Panc1 (cell line): Measurements from ENCODE around the gene CDH6. TPM values are rescaled to one million over a fixed set of nuclear protein-coding genes. Genes with fewer than 3 reads are reported as not detected.

ENCODE experiments used
- ATAC-seq: fragments of 200-7000 bp; cut with Tn5 transposase; 2 replicates; pipeline ENCODE4 v1.9.1; 2020; ENCODE audit warnings: mild to moderate bottlenecking, moderate library complexity
- BruUV-seq: library from RNA; stranded (reverse); fragments of 400-500 nt; replicated peaks from 2 replicates; lab custom pipeline; 2021; lab: Mats Ljungman, UMichigan
- CTCF ChIA-PET: fragments of 300-600 bp; sonication (Branson Sonifier 250); formaldehyde crosslinking; loops from one replicate; lab custom pipeline; 2022; ENCODE audit warnings: antibody characterized with exemption; lab: Charles Lee
- POLR2A ChIA-PET: fragments of 300-600 bp; sonication (Branson Sonifier 250); formaldehyde crosslinking; loops from one replicate; lab custom pipeline; 2022; ENCODE audit warnings: antibody characterized with exemption; lab: Charles Lee
- DNase-seq: peaks from one replicate; pipeline ENCODE4 v3.0.0-alpha.2; 2010; ENCODE audit warnings: low read depth, low spot score
- H3K27ac ChIP-seq: 2 replicates; pipeline ENCODE4 v1.5.1; 2011; ENCODE audit warnings: mild to moderate bottlenecking, low read length, inconsistent platforms
- H3K27me3 ChIP-seq: fragments of 200-500 bp; sonication (Bioruptor generic); 2 replicates; pipeline ENCODE4 v1.6.0; 2014; ENCODE audit warnings: low read length, inconsistent platforms; ENCODE audit not compliant: control insufficient read depth, insufficient read depth
- H3K36me3 ChIP-seq: fragments of 200-500 bp; sonication (Bioruptor generic); 2 replicates; pipeline ENCODE4 v1.5.1; 2014; ENCODE audit warnings: inconsistent platforms, mild to moderate bottlenecking, low read length, moderate library complexity; ENCODE audit not compliant: control insufficient read depth, insufficient read depth
- H3K4me1 ChIP-seq: 2 replicates; pipeline ENCODE4 v1.5.1; 2011; ENCODE audit warnings: inconsistent platforms, mild to moderate bottlenecking, low read length, moderate library complexity; ENCODE audit not compliant: control insufficient read depth, insufficient read depth
- H3K4me3 ChIP-seq, 2 experiments: 2 replicates each; pipeline ENCODE4 v1.5.1; 2011 to 2012; ENCODE audit warnings: low read depth in 2 of 2, low read length in 2 of 2, mild to moderate bottlenecking in 2 of 2, inconsistent platforms in 1 of 2, moderate library complexity in 1 of 2
- H3K9me3 ChIP-seq: fragments of 200-500 bp; sonication (Bioruptor generic); 2 replicates; pipeline ENCODE4 v1.5.1; 2014; ENCODE audit warnings: low read depth, mild to moderate bottlenecking, inconsistent platforms, low read length, moderate library complexity; ENCODE audit not compliant: control insufficient read depth, insufficient read depth
- POLR2AphosphoS5 ChIP-seq: IDR thresholded peaks from 2 replicates; pipeline ENCODE4 v1.6.1; 2012; ENCODE audit warnings: mild to moderate bottlenecking, low read depth, low read length, moderate library complexity
- SIN3A ChIP-seq: IDR thresholded peaks from 2 replicates; pipeline ENCODE4 v1.6.1; 2012; ENCODE audit warnings: low read depth, mild to moderate bottlenecking, low read length, moderate library complexity, borderline replicate concordance; ENCODE audit not compliant: insufficient read depth
- TCF7L2 ChIP-seq: IDR thresholded peaks from 2 replicates; pipeline ENCODE4 v1.6.1; 2011; ENCODE audit warnings: mild to moderate bottlenecking, low read depth, low read length, inconsistent platforms
- in situ Hi-C: cut with HindIII; loops from 2 replicates; pipeline ENCODE4 v1.10.0; 2016; ENCODE audit warnings: low sequenced_read_pairs, low pct_unique_long_range_greater_than_20kb
- intact Hi-C: fragments of 100-400 bp; cut with micrococcal nuclease; formaldehyde crosslinking; loops from one replicate; pipeline ENCODE4 v1.10.0; 2022; ENCODE audit not compliant: unreplicated experiment
- total RNA-seq: library from RNA; stranded (reverse); gene quantifications from one replicate; pipeline ENCODE4 v1.2.1, GENCODE V29; 2021; ENCODE audit not compliant: unreplicated experiment
- TF ChIP-seq, protein P1 (sequence below): fragments of 450-650 bp; IDR thresholded peaks from 2 replicates; pipeline ENCODE4 v1.5.1; 2017; ENCODE audit warnings: mild to moderate bottlenecking
- TF ChIP-seq, protein P2 (sequence below), 2 experiments: IDR thresholded peaks; 2 replicates each; pipeline ENCODE4 v1.6.1; 2011 to 2012; ENCODE audit warnings: low read depth in 2 of 2, control low read depth in 1 of 2, low read length in 1 of 2, mild to moderate bottlenecking in 1 of 2, moderate library complexity in 1 of 2; ENCODE audit not compliant: insufficient read depth in 1 of 2

CDH6 gene
- total RNA-seq, 1 experiment from 2014 or later = 0.36 TPM

DNA sequence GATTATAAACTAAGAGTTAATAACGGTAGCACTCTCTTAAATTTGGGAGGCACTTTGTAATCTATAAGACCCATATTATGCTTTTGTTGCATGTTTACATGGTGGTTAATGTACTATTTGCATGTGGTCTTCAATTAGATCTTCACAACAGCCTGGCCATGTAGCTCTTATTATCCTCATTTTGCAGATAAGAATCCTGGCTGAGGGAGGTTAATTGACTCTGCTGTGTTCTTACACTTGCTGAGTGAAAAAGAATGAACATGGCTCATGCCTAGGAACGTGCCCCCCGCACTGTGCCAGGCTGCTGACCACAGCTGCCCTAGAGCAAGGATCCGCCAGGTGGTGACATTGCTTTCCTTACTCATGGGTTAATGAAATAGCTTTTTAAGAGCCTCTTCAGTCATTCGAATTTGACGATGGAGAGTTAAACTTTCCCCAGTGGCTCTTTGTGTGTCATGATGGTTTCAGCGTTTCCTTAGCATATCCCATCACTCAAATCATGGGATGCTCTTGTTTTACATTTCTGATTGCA lies 97.9 kb downstream of the CDH6 start:
- no peaks in the 10 kb centered on the region for H3K36me3 ChIP-seq
- no peak overlapping the region for H3K27ac ChIP-seq
- intact Hi-C loops (no loop called here), in situ Hi-C loops (no loop called here)
- DNase-seq (no peak), ATAC-seq (no peak; the same call in 1 of the 2 replicates)
- no peak overlapping the region for H3K4me3 ChIP-seq
- H3K4me1 ChIP-seq = no peaks in the 10 kb centered on the region
- TF ChIP-seq, protein P1, sequence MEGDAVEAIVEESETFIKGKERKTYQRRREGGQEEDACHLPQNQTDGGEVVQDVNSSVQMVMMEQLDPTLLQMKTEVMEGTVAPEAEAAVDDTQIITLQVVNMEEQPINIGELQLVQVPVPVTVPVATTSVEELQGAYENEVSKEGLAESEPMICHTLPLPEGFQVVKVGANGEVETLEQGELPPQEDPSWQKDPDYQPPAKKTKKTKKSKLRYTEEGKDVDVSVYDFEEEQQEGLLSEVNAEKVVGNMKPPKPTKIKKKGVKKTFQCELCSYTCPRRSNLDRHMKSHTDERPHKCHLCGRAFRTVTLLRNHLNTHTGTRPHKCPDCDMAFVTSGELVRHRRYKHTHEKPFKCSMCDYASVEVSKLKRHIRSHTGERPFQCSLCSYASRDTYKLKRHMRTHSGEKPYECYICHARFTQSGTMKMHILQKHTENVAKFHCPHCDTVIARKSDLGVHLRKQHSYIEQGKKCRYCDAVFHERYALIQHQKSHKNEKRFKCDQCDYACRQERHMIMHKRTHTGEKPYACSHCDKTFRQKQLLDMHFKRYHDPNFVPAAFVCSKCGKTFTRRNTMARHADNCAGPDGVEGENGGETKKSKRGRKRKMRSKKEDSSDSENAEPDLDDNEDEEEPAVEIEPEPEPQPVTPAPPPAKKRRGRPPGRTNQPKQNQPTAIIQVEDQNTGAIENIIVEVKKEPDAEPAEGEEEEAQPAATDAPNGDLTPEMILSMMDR = peak; percentile 45
- TF ChIP-seq, protein P2, sequence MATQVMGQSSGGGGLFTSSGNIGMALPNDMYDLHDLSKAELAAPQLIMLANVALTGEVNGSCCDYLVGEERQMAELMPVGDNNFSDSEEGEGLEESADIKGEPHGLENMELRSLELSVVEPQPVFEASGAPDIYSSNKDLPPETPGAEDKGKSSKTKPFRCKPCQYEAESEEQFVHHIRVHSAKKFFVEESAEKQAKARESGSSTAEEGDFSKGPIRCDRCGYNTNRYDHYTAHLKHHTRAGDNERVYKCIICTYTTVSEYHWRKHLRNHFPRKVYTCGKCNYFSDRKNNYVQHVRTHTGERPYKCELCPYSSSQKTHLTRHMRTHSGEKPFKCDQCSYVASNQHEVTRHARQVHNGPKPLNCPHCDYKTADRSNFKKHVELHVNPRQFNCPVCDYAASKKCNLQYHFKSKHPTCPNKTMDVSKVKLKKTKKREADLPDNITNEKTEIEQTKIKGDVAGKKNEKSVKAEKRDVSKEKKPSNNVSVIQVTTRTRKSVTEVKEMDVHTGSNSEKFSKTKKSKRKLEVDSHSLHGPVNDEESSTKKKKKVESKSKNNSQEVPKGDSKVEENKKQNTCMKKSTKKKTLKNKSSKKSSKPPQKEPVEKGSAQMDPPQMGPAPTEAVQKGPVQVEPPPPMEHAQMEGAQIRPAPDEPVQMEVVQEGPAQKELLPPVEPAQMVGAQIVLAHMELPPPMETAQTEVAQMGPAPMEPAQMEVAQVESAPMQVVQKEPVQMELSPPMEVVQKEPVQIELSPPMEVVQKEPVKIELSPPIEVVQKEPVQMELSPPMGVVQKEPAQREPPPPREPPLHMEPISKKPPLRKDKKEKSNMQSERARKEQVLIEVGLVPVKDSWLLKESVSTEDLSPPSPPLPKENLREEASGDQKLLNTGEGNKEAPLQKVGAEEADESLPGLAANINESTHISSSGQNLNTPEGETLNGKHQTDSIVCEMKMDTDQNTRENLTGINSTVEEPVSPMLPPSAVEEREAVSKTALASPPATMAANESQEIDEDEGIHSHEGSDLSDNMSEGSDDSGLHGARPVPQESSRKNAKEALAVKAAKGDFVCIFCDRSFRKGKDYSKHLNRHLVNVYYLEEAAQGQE (IDR thresholded peaks at IDR 0.05; ENCODE audit: insufficient read depth in 1 of 2, low read depth in 2 of 2, low read length in 1 of 2) = no peak
- ChIA-PET CTCF (no interaction called here), POLR2A (no interaction called here)
- no TSS peak for BruUV-seq
- 0 out of 2 replicates have a peak, but pooled peaks cover 2% of the 10 kb centered on the region for H3K27me3 ChIP-seq
- H3K9me3 ChIP-seq = no peaks in the 10 kb centered on the region

DNA sequence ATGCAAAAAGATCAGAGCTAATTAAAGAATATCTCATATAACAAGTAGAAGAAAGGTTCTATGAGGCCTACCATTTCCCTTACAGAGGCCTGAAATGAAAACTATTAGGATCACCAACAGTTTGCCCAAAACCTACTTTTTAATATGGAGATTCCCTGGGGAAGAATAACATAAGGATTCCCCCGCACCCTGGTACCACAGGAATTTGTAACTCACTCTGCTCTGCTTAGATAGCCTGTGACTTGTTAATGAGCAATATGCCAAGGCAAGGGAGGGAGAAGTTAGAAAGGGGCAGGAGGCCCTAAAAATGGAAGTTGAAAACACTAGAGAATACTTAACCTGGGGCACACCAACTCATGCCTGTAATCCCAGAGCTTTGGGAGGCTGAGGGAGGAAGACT lies 107.0 kb downstream of the CDH6 start:
- CTCF ChIA-PET = no interaction called here

More for the DNA sequence above, 107.0 kb downstream of the CDH6 start:
- H3K9me3 ChIP-seq = no peaks in the 10 kb centered on the region
- no peaks in the 10 kb centered on the region for H3K4me1 ChIP-seq
- in situ Hi-C loops (no loop called here), intact Hi-C loops (no loop called here)
- H3K27ac ChIP-seq = no peak overlapping the region
- BruUV-seq = no TSS peak
- POLR2A ChIA-PET = interaction anchor here (0.6 kb wide), 1 partner anchor 1510 kb away, joined by 3 read pairs; no protein-coding TSS in a partner anchor
- no peak overlapping the region for H3K4me3 ChIP-seq
- ATAC-seq (no peak), DNase-seq (no peak)
- no peak for TF ChIP-seq POLR2AphosphoS5
- TF ChIP-seq, protein P1 = no peak
- TF ChIP-seq SIN3A = no peak
- TF ChIP-seq, protein P2 (IDR thresholded peaks at IDR 0.05; ENCODE audit: insufficient read depth in 1 of 2, low read depth in 2 of 2, low read length in 1 of 2) = no peak
- TF ChIP-seq TCF7L2 = no peak
- H3K27me3 ChIP-seq = peaks cover 6% of the 10 kb centered on the region; the same call in 1 of the 2 replicates
- H3K36me3 ChIP-seq = no peaks in the 10 kb centered on the region
